ENCODE measurements around the gene KAZN.

KAZN gene

DNA sequence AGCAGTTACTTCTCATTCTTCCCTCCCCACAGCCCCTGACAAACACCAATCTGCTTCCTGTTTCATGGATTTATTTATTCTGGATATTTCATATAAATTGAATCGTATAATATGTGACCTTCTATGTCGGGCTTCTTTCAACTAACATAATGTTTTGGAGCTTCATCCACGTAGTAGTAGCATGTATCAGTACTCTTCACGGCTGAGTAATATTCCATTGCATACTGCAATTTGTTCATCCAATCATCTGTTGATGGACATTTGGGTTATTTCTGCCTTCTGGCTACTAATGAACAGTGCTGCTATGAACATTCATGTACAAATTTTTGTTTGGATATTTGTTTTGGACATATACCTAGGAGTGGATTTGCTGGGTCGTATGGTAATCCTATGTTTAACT lies 1.9 kb upstream of the KAZN start:
- Histone ChIP-seq H3K36me3 (ENCODE audit: control insufficient read depth, insufficient read depth, low read length) (no peaks in the 10 kb centered on the region), H3K27me3 (replicated peaks; ENCODE audit: control insufficient read depth, insufficient read depth, low read length) (peaks cover 3% of the 10 kb centered on the region; the same call in 1 of the 2 replicates), H3K4me3 (replicated peaks; ENCODE audit: low read depth, low read length) (no peak overlapping the region)
- no peak for DNase-seq (ENCODE audit: extremely low read depth, insufficient read length)
- TF ChIP-seq, protein P1, sequence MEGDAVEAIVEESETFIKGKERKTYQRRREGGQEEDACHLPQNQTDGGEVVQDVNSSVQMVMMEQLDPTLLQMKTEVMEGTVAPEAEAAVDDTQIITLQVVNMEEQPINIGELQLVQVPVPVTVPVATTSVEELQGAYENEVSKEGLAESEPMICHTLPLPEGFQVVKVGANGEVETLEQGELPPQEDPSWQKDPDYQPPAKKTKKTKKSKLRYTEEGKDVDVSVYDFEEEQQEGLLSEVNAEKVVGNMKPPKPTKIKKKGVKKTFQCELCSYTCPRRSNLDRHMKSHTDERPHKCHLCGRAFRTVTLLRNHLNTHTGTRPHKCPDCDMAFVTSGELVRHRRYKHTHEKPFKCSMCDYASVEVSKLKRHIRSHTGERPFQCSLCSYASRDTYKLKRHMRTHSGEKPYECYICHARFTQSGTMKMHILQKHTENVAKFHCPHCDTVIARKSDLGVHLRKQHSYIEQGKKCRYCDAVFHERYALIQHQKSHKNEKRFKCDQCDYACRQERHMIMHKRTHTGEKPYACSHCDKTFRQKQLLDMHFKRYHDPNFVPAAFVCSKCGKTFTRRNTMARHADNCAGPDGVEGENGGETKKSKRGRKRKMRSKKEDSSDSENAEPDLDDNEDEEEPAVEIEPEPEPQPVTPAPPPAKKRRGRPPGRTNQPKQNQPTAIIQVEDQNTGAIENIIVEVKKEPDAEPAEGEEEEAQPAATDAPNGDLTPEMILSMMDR (IDR thresholded peaks at IDR 0.05; ENCODE audit: insufficient read depth, low read length, poor library complexity, severe bottlenecking): no peak

DNA sequence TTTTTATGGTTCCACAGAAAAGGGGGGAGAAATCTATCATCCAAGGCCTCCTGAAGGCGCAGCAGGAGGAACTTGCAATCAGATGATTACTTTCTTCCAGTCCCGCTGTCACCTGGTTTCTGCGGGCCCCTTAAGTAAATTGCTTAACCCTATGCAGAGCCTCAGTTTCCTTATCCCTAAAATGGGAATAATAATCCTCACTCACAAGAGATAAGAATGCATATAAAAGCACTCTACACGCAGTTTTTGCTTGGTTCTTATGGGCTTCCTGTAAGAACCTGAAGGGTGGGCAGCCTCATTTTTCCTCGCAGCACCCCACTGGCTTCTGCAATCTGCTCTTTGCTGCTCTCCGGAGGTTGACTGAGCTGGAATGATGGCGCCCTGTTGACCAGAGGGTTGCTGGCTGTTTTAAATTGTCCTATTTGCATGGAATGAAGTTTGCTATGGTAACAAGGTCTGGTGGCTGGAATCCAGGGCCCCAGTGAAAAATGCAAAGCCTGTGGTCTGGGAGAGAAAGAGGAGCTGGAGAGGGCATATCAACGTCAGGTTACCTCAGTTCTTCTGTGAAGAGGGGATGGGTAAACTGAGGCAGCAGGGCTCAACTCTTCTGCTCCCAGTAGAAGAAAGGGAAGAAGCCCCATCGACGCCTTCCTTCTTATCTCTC lies 1.0 kb upstream of the KAZN start:
- TF ChIP-seq, protein P1 (IDR thresholded peaks at IDR 0.05; ENCODE audit: insufficient read depth, low read length, poor library complexity, severe bottlenecking): no peak
- H3K4me3 ChIP-seq (replicated peaks; ENCODE audit: low read depth, low read length): no peak overlapping the region
- no peaks in the 10 kb centered on the region for H3K36me3 ChIP-seq (ENCODE audit: control insufficient read depth, insufficient read depth, low read length)
- peaks cover 3% of the 10 kb centered on the region; the same call in 1 of the 2 replicates for H3K27me3 ChIP-seq (replicated peaks; ENCODE audit: control insufficient read depth, insufficient read depth, low read length)
- no peak for DNase-seq (ENCODE audit: extremely low read depth, insufficient read length)

DNA sequence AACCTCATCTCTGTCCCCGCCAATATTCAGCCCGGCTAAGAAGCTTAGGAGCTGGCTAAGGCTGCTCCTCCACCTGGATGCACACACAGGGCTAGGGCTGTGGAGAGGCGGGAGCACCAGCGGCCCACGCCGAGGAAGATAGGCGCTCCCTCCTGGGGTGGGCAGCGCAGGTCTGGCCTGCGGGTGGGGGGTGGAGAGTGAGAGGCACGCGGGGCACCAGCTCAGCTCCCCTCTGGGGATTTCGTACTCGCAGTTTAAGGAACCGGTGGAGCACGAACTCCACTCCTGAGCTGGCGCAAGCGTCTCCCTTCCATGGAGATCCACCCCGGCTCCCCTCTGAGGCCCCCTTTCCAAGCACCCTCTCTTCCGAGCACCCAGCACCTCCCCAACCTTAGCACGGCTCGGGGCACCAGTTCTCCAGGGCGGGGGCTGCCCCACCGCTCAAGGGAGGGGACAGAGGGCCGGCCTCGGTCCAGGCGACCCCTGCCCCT lies 433 bp upstream of the KAZN start:
- TF ChIP-seq, protein P1 (IDR thresholded peaks at IDR 0.05; ENCODE audit: insufficient read depth, low read length, poor library complexity, severe bottlenecking): no peak
- peaks cover 3% of the 10 kb centered on the region; the same call in 1 of the 2 replicates for H3K27me3 ChIP-seq (replicated peaks; ENCODE audit: control insufficient read depth, insufficient read depth, low read length)
- no peak overlapping the region; the same call in 1 of the 2 replicates for H3K4me3 ChIP-seq (replicated peaks; ENCODE audit: low read depth, low read length)
- no peaks in the 10 kb centered on the region for H3K36me3 ChIP-seq (ENCODE audit: control insufficient read depth, insufficient read depth, low read length)
- no peak for DNase-seq (ENCODE audit: extremely low read depth, insufficient read length)

DNA sequence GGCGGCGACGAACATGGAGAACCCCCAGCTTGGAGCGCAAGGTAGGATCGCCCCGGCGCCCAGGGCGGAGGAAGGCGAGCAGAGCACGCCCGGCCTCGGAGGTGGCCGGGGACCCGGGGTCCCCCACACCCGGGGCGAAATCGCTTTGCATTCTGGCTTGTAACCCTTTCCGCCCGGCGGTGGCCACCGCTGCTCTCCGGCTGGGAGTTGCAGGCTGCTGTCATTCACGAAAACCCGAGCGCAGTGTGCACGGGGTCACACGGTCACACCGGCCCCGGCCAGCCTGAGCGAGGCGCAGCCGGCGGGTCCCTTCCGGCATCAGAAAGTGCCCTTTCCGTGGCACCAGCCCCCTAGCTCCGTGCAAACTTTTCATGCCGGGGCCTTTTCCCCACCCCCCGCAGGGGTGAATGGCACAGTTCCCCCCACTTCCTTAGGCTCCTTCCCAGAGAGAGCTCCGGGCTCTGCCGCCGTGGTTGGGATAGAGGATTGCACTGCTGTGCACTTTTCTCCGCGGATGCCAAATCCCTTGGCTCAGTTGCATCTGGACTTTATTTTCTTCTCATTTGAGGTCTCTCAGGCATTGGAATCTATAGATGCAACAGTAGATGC lies 802 bp downstream of the KAZN start:
- TF ChIP-seq, protein P1 (IDR thresholded peaks at IDR 0.05; ENCODE audit: insufficient read depth, low read length, poor library complexity, severe bottlenecking): no peak
- H3K27me3 ChIP-seq (replicated peaks; ENCODE audit: control insufficient read depth, insufficient read depth, low read length): peaks cover 1% of the 10 kb centered on the region; the same call in 1 of the 2 replicates
- DNase-seq (ENCODE audit: extremely low read depth, insufficient read length): peak; percentile 59
- peak overlapping the region; percentile 50 for H3K4me3 ChIP-seq (replicated peaks; ENCODE audit: low read depth, low read length)
- no peaks in the 10 kb centered on the region for H3K36me3 ChIP-seq (ENCODE audit: control insufficient read depth, insufficient read depth, low read length)

DNA sequence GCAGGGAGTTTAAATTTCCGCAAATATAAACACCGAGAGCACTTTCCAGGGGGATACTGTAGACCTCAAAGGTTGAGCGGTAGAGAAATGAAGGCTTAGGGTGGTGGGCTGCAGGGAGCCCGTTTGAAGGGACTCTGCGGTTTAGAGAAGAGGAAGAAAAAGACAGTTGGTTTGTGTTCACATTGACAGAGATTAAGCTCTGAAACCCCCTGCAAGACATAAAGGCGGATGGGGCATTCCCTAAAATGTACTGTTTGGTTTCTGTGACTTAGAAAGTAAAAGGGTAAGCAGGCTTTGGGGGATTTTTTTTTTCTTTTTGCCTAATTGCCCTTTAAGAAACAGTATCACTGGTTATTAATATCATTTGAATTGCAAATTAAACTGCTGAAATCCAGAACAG lies 1.3 kb downstream of the KAZN start:
- peak overlapping the region; percentile 50 for H3K4me3 ChIP-seq (replicated peaks; ENCODE audit: low read depth, low read length)
- H3K27me3 ChIP-seq (replicated peaks; ENCODE audit: control insufficient read depth, insufficient read depth, low read length): peaks cover 1% of the 10 kb centered on the region; the same call in 1 of the 2 replicates
- no peaks in the 10 kb centered on the region for H3K36me3 ChIP-seq (ENCODE audit: control insufficient read depth, insufficient read depth, low read length)
- DNase-seq (ENCODE audit: extremely low read depth, insufficient read length): peak; percentile 40
- TF ChIP-seq, protein P1 (IDR thresholded peaks at IDR 0.05; ENCODE audit: insufficient read depth, low read length, poor library complexity, severe bottlenecking): no peak
